ENCODE data around the gene NMNAT3.

The NMNAT3 gene

GRCh38 chr3:139619484-139619883 lies 58.3 kb downstream of the NMNAT3 start:
- CTCF ChIA-PET = no interaction called here
- no peak for DNase-seq (ENCODE audit: extremely low spot score)
- TF ChIP-seq BHLHE40 (IDR thresholded peaks at IDR 0.05; ENCODE audit: borderline replicate concordance) (no peak), SUZ12 (IDR thresholded peaks at IDR 0.05) (no peak), HDGF (IDR thresholded peaks at IDR 0.05; ENCODE audit: borderline replicate concordance) (no peak), TARDBP (IDR thresholded peaks at IDR 0.05) (no peak), FOXK2 (IDR thresholded peaks at IDR 0.05) (no peak), PKNOX1 (IDR thresholded peaks at IDR 0.05) (no peak), SP1 (IDR thresholded peaks at IDR 0.05) (no peak)
- POLR2A ChIA-PET = no interaction called here

GRCh38 chr3:139617672-139618268 lies 60.0 kb downstream of the NMNAT3 start:
- no peak for DNase-seq (ENCODE audit: extremely low spot score)
- TF ChIP-seq HDGF (IDR thresholded peaks at IDR 0.05; ENCODE audit: borderline replicate concordance) = no peak
- TF ChIP-seq FOXM1 (IDR thresholded peaks at IDR 0.05; ENCODE audit: borderline replicate concordance) = no peak
- TF ChIP-seq TARDBP (IDR thresholded peaks at IDR 0.05) = no peak
- TF ChIP-seq PKNOX1 (IDR thresholded peaks at IDR 0.05) = no peak
- no peak for TF ChIP-seq L3MBTL2 (conservative IDR thresholded peaks at IDR 0.05)
- no peak for TF ChIP-seq NFRKB (IDR thresholded peaks at IDR 0.05)
- no peak for TF ChIP-seq FOXK2 (IDR thresholded peaks at IDR 0.05)
- TF ChIP-seq LEF1 (IDR thresholded peaks at IDR 0.05; ENCODE audit: borderline replicate concordance) = no peak
- no peak for TF ChIP-seq BHLHE40 (IDR thresholded peaks at IDR 0.05; ENCODE audit: borderline replicate concordance)
- no peak for TF ChIP-seq CTBP1 (IDR thresholded peaks at IDR 0.05; ENCODE audit: borderline replicate concordance)
- TF ChIP-seq ARNT (IDR thresholded peaks at IDR 0.05) = no peak
- TF ChIP-seq ZNF384 (IDR thresholded peaks at IDR 0.05) = no peak
- POLR2A ChIA-PET = no interaction called here

GRCh38 chr3:139611528-139611927 lies 66.2 kb downstream of the NMNAT3 start:
- POLR2A ChIA-PET = no interaction called here
- TF ChIP-seq FOXM1 (IDR thresholded peaks at IDR 0.05; ENCODE audit: borderline replicate concordance) (no peak), NFRKB (IDR thresholded peaks at IDR 0.05) (no peak), ARNT (IDR thresholded peaks at IDR 0.05) (no peak), PKNOX1 (IDR thresholded peaks at IDR 0.05) (no peak)

More at GRCh38 chr3:139617672-139618268, 60.0 kb downstream of the NMNAT3 start:
- CTCF ChIA-PET = interaction anchor here (0.6 kb wide), 1 partner anchor 1244 kb away, joined by 3 read pairs; no protein-coding TSS in a partner anchor

GRCh38 chr3:139610886-139611285 lies 66.9 kb downstream of the NMNAT3 start:
- ChIA-PET CTCF (no interaction called here), POLR2A (no interaction called here)
- TF ChIP-seq SP1 (IDR thresholded peaks at IDR 0.05) (no peak), NFRKB (IDR thresholded peaks at IDR 0.05) (no peak), HDGF (IDR thresholded peaks at IDR 0.05; ENCODE audit: borderline replicate concordance) (no peak)

More at GRCh38 chr3:139611528-139611927, 66.2 kb downstream of the NMNAT3 start:
- no peak for DNase-seq (ENCODE audit: extremely low spot score)
- CTCF ChIA-PET = no interaction called here

GRCh38 chr3:139608924-139609323 lies 68.8 kb downstream of the NMNAT3 start:
- POLR2A ChIA-PET = no interaction called here
- TF ChIP-seq SP1 (IDR thresholded peaks at IDR 0.05) = no peak
- TF ChIP-seq FOXA1 (IDR thresholded peaks at IDR 0.05) = no peak
- no peak for TF ChIP-seq LEF1 (IDR thresholded peaks at IDR 0.05; ENCODE audit: borderline replicate concordance)
- no peak for TF ChIP-seq CTBP1 (IDR thresholded peaks at IDR 0.05; ENCODE audit: borderline replicate concordance)
- no peak for TF ChIP-seq PKNOX1 (IDR thresholded peaks at IDR 0.05)
- TF ChIP-seq FOXM1 (IDR thresholded peaks at IDR 0.05; ENCODE audit: borderline replicate concordance) = no peak

More at GRCh38 chr3:139610886-139611285, 66.9 kb downstream of the NMNAT3 start:
- no peak for DNase-seq (ENCODE audit: extremely low spot score)

GRCh38 chr3:139608108-139608380 lies 69.7 kb downstream of the NMNAT3 start:
- TF ChIP-seq PKNOX1 (IDR thresholded peaks at IDR 0.05) (no peak), NFRKB (IDR thresholded peaks at IDR 0.05) (no peak), FOXM1 (IDR thresholded peaks at IDR 0.05; ENCODE audit: borderline replicate concordance) (no peak), FOXA1 (IDR thresholded peaks at IDR 0.05) (no peak), SUZ12 (IDR thresholded peaks at IDR 0.05) (no peak), L3MBTL2 (conservative IDR thresholded peaks at IDR 0.05) (no peak), ZNF384 (IDR thresholded peaks at IDR 0.05) (no peak), FOXK2 (IDR thresholded peaks at IDR 0.05) (no peak)
- CTCF ChIA-PET = no interaction called here
- POLR2A ChIA-PET = no interaction called here
- no peak for DNase-seq (ENCODE audit: extremely low spot score)

More at GRCh38 chr3:139608924-139609323, 68.8 kb downstream of the NMNAT3 start:
- DNase-seq (ENCODE audit: extremely low spot score) = no peak
- CTCF ChIA-PET = no interaction called here

All from HEK293T (cell line).